ENCODE measurements around the gene LAMC1. TPM values are rescaled to one million over a fixed set of nuclear protein-coding genes. Genes with fewer than 3 reads are reported as not detected.

Gene LAMC1
- polyA plus RNA-seq, 2 donors: 7.0 to 17.6 TPM

DNA sequence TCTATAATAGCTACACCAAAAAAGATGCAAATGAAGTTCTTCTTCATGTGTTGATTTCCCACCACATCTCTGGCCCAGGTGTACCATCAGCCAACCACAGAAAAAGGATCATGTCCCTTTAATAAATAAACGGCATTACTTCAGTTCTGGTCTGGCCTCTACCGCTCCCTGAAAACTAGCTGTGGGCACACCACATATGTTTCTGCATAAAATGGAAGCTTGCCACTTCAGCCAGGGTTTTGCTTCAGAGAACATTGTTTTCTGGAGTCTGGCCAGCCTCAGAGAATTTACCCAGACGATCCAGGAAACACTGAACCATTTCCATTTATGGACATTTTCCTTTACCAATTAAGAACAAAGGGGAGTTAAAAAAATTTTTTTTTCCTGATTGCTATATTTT, 157.0 kb downstream of the LAMC1 start:
- Histone ChIP-seq H3K36me3 (ENCODE audit: control insufficient read depth in 2 of 2, insufficient read depth in 2 of 2, low read length in 1 of 2) (no peaks in the 10 kb centered on the region), H3K9me3 (ENCODE audit: control insufficient read depth in 2 of 2, insufficient read depth in 1 of 2, low read depth in 1 of 2, low read length in 1 of 2) (no peaks in the 10 kb centered on the region), H3K27me3 (ENCODE audit: control insufficient read depth in 1 of 2, insufficient read depth in 2 of 2, low read length in 2 of 2) (no peaks in the 10 kb centered on the region), H3K27ac (ENCODE audit: low read depth in 2 of 2, low read length in 1 of 2) (peak overlapping the region in 1 of 2 donors; percentile 22), H3K4me1 (ENCODE audit: control insufficient read depth in 2 of 2, insufficient read depth in 2 of 2, low read length in 1 of 2) (no peaks in the 10 kb centered on the region), H3K4me3 (ENCODE audit: low read depth in 1 of 2, low read length in 2 of 2) (no peak overlapping the region)
- 11 to 14% methylated on average over 3 of the region's 3 CpGs for WGBS, 2 donors

DNA sequence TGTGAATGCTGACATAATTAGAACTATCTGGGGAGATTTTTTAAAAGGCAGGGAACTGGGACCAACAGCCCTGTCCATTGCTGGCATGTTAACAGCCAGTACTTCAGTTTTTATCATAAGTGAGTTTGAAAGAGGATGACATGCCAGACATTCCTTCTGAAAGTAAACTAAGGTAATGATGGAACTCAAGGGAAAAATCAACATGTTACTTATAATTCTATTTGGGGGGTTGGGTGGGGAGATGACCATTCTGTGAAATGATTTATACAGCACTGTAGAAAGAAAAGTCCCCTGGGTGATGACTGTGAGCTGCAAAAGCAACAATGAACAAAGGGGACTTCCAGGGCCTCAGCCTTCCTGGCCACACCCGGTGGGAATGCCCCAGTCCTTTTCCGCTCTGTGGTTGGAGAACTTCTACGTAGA, 157.4 kb downstream of the LAMC1 start:
- no peaks in the 10 kb centered on the region for H3K27me3 ChIP-seq (ENCODE audit: control insufficient read depth in 1 of 2, insufficient read depth in 2 of 2, low read length in 2 of 2)
- no peaks in the 10 kb centered on the region for H3K36me3 ChIP-seq (ENCODE audit: control insufficient read depth in 2 of 2, insufficient read depth in 2 of 2, low read length in 1 of 2)
- no peaks in the 10 kb centered on the region for H3K9me3 ChIP-seq (ENCODE audit: control insufficient read depth in 2 of 2, insufficient read depth in 1 of 2, low read depth in 1 of 2, low read length in 1 of 2)
- peak overlapping the region; percentile 31 to 47 for H3K27ac ChIP-seq (ENCODE audit: low read depth in 2 of 2, low read length in 1 of 2)
- 22 to 39% methylated on average over 3 of the region's 3 CpGs for WGBS, 2 donors
- no peaks in the 10 kb centered on the region for H3K4me1 ChIP-seq (ENCODE audit: control insufficient read depth in 2 of 2, insufficient read depth in 2 of 2, low read length in 1 of 2)
- no peak overlapping the region for H3K4me3 ChIP-seq (ENCODE audit: low read depth in 1 of 2, low read length in 2 of 2)

DNA sequence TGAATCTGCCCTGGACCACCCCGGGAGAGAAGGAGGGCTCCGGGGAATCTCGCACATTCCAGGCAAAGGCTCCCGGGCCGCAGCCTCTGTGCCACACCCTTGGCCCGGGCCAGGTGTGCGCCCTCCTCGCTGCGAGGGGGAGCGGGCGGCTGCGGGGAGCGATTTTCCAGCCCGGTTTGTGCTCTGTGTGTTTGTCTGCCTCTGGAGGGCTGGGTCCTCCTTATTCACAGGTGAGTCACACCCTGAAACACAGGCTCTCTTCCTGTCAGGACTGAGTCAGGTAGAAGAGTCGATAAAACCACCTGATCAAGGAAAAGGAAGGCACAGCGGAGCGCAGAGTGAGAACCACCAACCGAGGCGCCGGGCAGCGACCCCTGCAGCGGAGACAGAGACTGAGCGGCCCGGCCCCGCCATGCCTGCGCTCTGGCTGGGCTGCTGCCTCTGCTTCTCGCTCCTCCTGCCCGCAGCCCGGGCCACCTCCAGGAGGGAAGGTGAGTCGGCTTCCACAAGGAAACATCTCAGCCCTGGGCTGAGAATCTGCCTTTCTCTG, 162.8 kb downstream of the LAMC1 start, which contains the start of gene LAMC2:
LAMC2 (plus strand) TSS at position 324 of the 550 bp plus-strand sequence; CDS start at position 413, 89 bp downstream.
- Histone ChIP-seq H3K4me1 (ENCODE audit: control insufficient read depth in 2 of 2, insufficient read depth in 2 of 2, low read length in 1 of 2) (no peaks in the 10 kb centered on the region), H3K27ac (ENCODE audit: low read depth in 2 of 2, low read length in 1 of 2) (peak within 1 kb of the TSS; percentile 54 to 81), H3K9me3 (ENCODE audit: control insufficient read depth in 2 of 2, insufficient read depth in 1 of 2, low read depth in 1 of 2, low read length in 1 of 2) (no peaks in the 10 kb centered on the region), H3K36me3 (ENCODE audit: control insufficient read depth in 2 of 2, insufficient read depth in 2 of 2, low read length in 1 of 2) (no peaks in the 10 kb centered on the region), H3K4me3 (ENCODE audit: low read depth in 1 of 2, low read length in 2 of 2) (peak within 1 kb of the TSS; percentile 50 to 67), H3K27me3 (ENCODE audit: control insufficient read depth in 1 of 2, insufficient read depth in 2 of 2, low read length in 2 of 2) (no peaks in the 10 kb centered on the region)
- WGBS, 2 donors: 14 to 23% methylated on average over 28 to 30 of the region's 30 CpGs

DNA sequence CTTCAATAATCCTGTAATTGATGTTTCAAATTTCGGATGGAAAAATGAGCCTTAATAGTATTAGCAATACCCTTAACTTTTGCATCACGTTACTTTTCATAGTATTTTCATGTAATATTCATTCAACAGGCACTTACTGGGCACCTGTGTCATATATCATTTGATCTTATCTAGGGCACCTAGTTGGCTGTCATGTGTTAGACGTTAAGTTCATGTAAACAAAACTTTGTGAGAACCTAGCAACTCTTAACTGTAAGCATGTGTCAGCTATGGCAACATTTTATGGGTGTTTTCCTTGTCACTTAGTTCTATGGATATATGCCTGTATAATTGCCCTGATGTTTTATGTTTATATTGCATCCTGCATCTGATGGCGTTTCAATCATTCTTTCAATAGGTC, 163.6 kb downstream of the LAMC1 start:
- H3K27ac ChIP-seq (ENCODE audit: low read depth in 2 of 2, low read length in 1 of 2): no peak overlapping the region
- no peaks in the 10 kb centered on the region for H3K27me3 ChIP-seq (ENCODE audit: control insufficient read depth in 1 of 2, insufficient read depth in 2 of 2, low read length in 2 of 2)
- H3K36me3 ChIP-seq (ENCODE audit: control insufficient read depth in 2 of 2, insufficient read depth in 2 of 2, low read length in 1 of 2): no peaks in the 10 kb centered on the region
- no peaks in the 10 kb centered on the region for H3K9me3 ChIP-seq (ENCODE audit: control insufficient read depth in 2 of 2, insufficient read depth in 1 of 2, low read depth in 1 of 2, low read length in 1 of 2)
- 49 to 51% methylated on average over 4 of the region's 4 CpGs for WGBS, 2 donors
- peak overlapping the region in 1 of 2 donors; percentile 67 for H3K4me3 ChIP-seq (ENCODE audit: low read depth in 1 of 2, low read length in 2 of 2)
- H3K4me1 ChIP-seq (ENCODE audit: control insufficient read depth in 2 of 2, insufficient read depth in 2 of 2, low read length in 1 of 2): no peaks in the 10 kb centered on the region

GRCh38 chr1:183188240-183188639, 165.0 kb downstream of the LAMC1 start:
- 75 to 77% methylated on average over 1 of the region's 1 CpG for WGBS, 2 donors
- Histone ChIP-seq H3K4me1 (ENCODE audit: control insufficient read depth in 2 of 2, insufficient read depth in 2 of 2, low read length in 1 of 2) (no peaks in the 10 kb centered on the region), H3K27me3 (ENCODE audit: control insufficient read depth in 1 of 2, insufficient read depth in 2 of 2, low read length in 2 of 2) (no peaks in the 10 kb centered on the region), H3K9me3 (ENCODE audit: control insufficient read depth in 2 of 2, insufficient read depth in 1 of 2, low read depth in 1 of 2, low read length in 1 of 2) (no peaks in the 10 kb centered on the region), H3K4me3 (ENCODE audit: low read depth in 1 of 2, low read length in 2 of 2) (no peak overlapping the region), H3K36me3 (ENCODE audit: control insufficient read depth in 2 of 2, insufficient read depth in 2 of 2, low read length in 1 of 2) (no peaks in the 10 kb centered on the region), H3K27ac (ENCODE audit: low read depth in 2 of 2, low read length in 1 of 2) (no peak overlapping the region)

- H3K27ac ChIP-seq (ENCODE audit: low read depth in 2 of 2, low read length in 1 of 2): no peak overlapping the region
- H3K27me3 ChIP-seq (ENCODE audit: control insufficient read depth in 1 of 2, insufficient read depth in 2 of 2, low read length in 2 of 2): no peaks in the 10 kb centered on the region
- WGBS, 2 donors: 51 to 54% methylated on average over 1 of the region's 1 CpG
Observed at GRCh38 chr1:183191833-183192232, 168.6 kb downstream of the LAMC1 start.

GRCh38 chr1:183193963-183194525, 170.8 kb downstream of the LAMC1 start:
- no peak overlapping the region for H3K27ac ChIP-seq (ENCODE audit: low read depth in 2 of 2, low read length in 1 of 2)
- 90 to 96% methylated on average over 4 of the region's 4 CpGs for WGBS, 2 donors
- H3K9me3 ChIP-seq (ENCODE audit: control insufficient read depth in 2 of 2, insufficient read depth in 1 of 2, low read depth in 1 of 2, low read length in 1 of 2): no peaks in the 10 kb centered on the region
- H3K27me3 ChIP-seq (ENCODE audit: control insufficient read depth in 1 of 2, insufficient read depth in 2 of 2, low read length in 2 of 2): no peaks in the 10 kb centered on the region
- H3K4me1 ChIP-seq (ENCODE audit: control insufficient read depth in 2 of 2, insufficient read depth in 2 of 2, low read length in 1 of 2): peaks cover 0 to 2% of the 10 kb centered on the region in 2 donors
- H3K4me3 ChIP-seq (ENCODE audit: low read depth in 1 of 2, low read length in 2 of 2): no peak overlapping the region
- no peaks in the 10 kb centered on the region for H3K36me3 ChIP-seq (ENCODE audit: control insufficient read depth in 2 of 2, insufficient read depth in 2 of 2, low read length in 1 of 2)

More at GRCh38 chr1:183191833-183192232, 168.6 kb downstream of the LAMC1 start:
- no peaks in the 10 kb centered on the region for H3K36me3 ChIP-seq (ENCODE audit: control insufficient read depth in 2 of 2, insufficient read depth in 2 of 2, low read length in 1 of 2)
- H3K4me3 ChIP-seq (ENCODE audit: low read depth in 1 of 2, low read length in 2 of 2): no peak overlapping the region
- peaks cover 0 to 2% of the 10 kb centered on the region in 2 donors for H3K4me1 ChIP-seq (ENCODE audit: control insufficient read depth in 2 of 2, insufficient read depth in 2 of 2, low read length in 1 of 2)
- no peaks in the 10 kb centered on the region for H3K9me3 ChIP-seq (ENCODE audit: control insufficient read depth in 2 of 2, insufficient read depth in 1 of 2, low read depth in 1 of 2, low read length in 1 of 2)

GRCh38 chr1:183194527-183195141, 171.4 kb downstream of the LAMC1 start:
- no peaks in the 10 kb centered on the region for H3K36me3 ChIP-seq (ENCODE audit: control insufficient read depth in 2 of 2, insufficient read depth in 2 of 2, low read length in 1 of 2)
- H3K9me3 ChIP-seq (ENCODE audit: control insufficient read depth in 2 of 2, insufficient read depth in 1 of 2, low read depth in 1 of 2, low read length in 1 of 2): no peaks in the 10 kb centered on the region
- H3K4me3 ChIP-seq (ENCODE audit: low read depth in 1 of 2, low read length in 2 of 2): no peak overlapping the region

DNA sequence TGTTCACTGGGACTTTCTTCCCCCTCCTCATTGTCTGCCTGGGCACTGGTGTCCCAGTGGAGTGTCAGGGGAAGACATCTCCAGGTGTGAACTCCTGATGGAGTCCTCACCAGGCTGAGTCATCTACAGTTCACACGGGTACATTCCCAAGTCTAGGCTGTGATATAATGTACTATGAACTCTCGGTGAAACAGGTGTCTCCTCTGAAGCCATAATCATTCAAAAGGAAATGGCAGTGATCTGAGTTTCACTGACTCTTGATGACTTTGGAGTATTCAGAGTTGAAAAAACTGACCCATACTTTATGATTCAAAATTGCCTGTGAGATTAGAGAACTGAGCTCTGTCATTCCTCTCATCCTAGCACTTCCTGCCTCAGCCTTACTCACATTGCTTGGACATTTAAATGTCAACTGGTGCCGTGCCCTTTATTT, 171.9 kb downstream of the LAMC1 start:
- Histone ChIP-seq H3K4me3 (ENCODE audit: low read depth in 1 of 2, low read length in 2 of 2) (no peak overlapping the region), H3K4me1 (ENCODE audit: control insufficient read depth in 2 of 2, insufficient read depth in 2 of 2, low read length in 1 of 2) (peaks cover 0 to 2% of the 10 kb centered on the region in 2 donors), H3K9me3 (ENCODE audit: control insufficient read depth in 2 of 2, insufficient read depth in 1 of 2, low read depth in 1 of 2, low read length in 1 of 2) (no peaks in the 10 kb centered on the region), H3K36me3 (ENCODE audit: control insufficient read depth in 2 of 2, insufficient read depth in 2 of 2, low read length in 1 of 2) (no peaks in the 10 kb centered on the region), H3K27me3 (ENCODE audit: control insufficient read depth in 1 of 2, insufficient read depth in 2 of 2, low read length in 2 of 2) (no peaks in the 10 kb centered on the region), H3K27ac (ENCODE audit: low read depth in 2 of 2, low read length in 1 of 2) (no peak overlapping the region)
- 40 to 42% methylated on average over 3 of the region's 3 CpGs for whole genome bisulfite sequencing, 2 donors

More at GRCh38 chr1:183194527-183195141, 171.4 kb downstream of the LAMC1 start:
- peaks cover 0 to 2% of the 10 kb centered on the region in 2 donors for H3K4me1 ChIP-seq (ENCODE audit: control insufficient read depth in 2 of 2, insufficient read depth in 2 of 2, low read length in 1 of 2)
- no peaks in the 10 kb centered on the region for H3K27me3 ChIP-seq (ENCODE audit: control insufficient read depth in 1 of 2, insufficient read depth in 2 of 2, low read length in 2 of 2)
- H3K27ac ChIP-seq (ENCODE audit: low read depth in 2 of 2, low read length in 1 of 2): no peak overlapping the region
- 68 to 79% methylated on average over 1 of the region's 1 CpG for WGBS, 2 donors

All from esophagus (tissue), 2 donors.